GM23338 (cell line): ENCODE results near the gene SMIM41. TPM values are rescaled to one million over a fixed set of nuclear protein-coding genes. Genes with fewer than 3 reads are reported as not detected.

Source experiments
- ATAC-seq: fragments of 200-7000 bp; cut with Tn5 transposase; 3 replicates; pipeline ENCODE4 v1.9.1; 2020
- DNase-seq: peaks from one replicate; pipeline ENCODE4 v3.0.0-alpha.2; 2015; ENCODE audit warnings: low spot score
- H2AFZ ChIP-seq: fragments of 200-600 bp; sonication (generic); 2 replicates; pipeline ENCODE4 v1.8.0; 2016; ENCODE audit warnings: antibody characterized with exemption, mild to moderate bottlenecking, moderate library complexity
- H3F3A ChIP-seq: fragments of 200-600 bp; sonication (generic); replicated peaks from 2 replicates; pipeline ENCODE4 v1.8.0; 2017; ENCODE audit warnings: antibody characterized with exemption, mixed run types, low read depth
- H3K27ac ChIP-seq: fragments of 200-600 bp; sonication (generic); 2 replicates; pipeline ENCODE4 v1.6.1; 2016; ENCODE audit warnings: low read depth
- H3K27me3 ChIP-seq: fragments of 200-600 bp; sonication (generic); 2 replicates; pipeline ENCODE4 v1.8.0; 2016; ENCODE audit warnings: mild to moderate bottlenecking, mixed run types, moderate library complexity; ENCODE audit not compliant: insufficient read depth
- H3K36me3 ChIP-seq: fragments of 200-600 bp; sonication (generic); 2 replicates; pipeline ENCODE4 v1.8.0; 2016; ENCODE audit warnings: mild to moderate bottlenecking; ENCODE audit not compliant: insufficient read depth
- H3K4me1 ChIP-seq: fragments of 200-600 bp; sonication (generic); 2 replicates; pipeline ENCODE4 v1.8.0; 2016; ENCODE audit warnings: mild to moderate bottlenecking, moderate library complexity; ENCODE audit not compliant: insufficient read depth
- H3K4me2 ChIP-seq: fragments of 200-600 bp; sonication (generic); 2 replicates; pipeline ENCODE4 v1.7.1; 2017; ENCODE audit warnings: mixed run types
- H3K4me3 ChIP-seq: fragments of 200-600 bp; sonication (generic); 2 replicates; pipeline ENCODE4 v1.6.1; 2016; ENCODE audit warnings: mixed run types
- H3K79me2 ChIP-seq: fragments of 200-600 bp; sonication (generic); replicated peaks from 2 replicates; pipeline ENCODE4 v1.8.0; 2017; ENCODE audit warnings: mild to moderate bottlenecking; ENCODE audit not compliant: insufficient read depth
- H3K9me2 ChIP-seq: fragments of 200-600 bp; sonication (generic); 2 replicates; pipeline ENCODE4 v1.8.0; 2017; ENCODE audit not compliant: insufficient read depth
- H4K20me1 ChIP-seq: fragments of 200-600 bp; sonication (generic); replicated peaks from 2 replicates; pipeline ENCODE4 v1.8.0; 2017; ENCODE audit warnings: mild to moderate bottlenecking; ENCODE audit not compliant: insufficient read depth
- H3K27ac Mint-ChIP-seq: 2 replicates; pipeline ENCODE4 v1.8.0; 2020; ENCODE audit warnings: inconsistent platforms, mild to moderate bottlenecking, moderate library complexity, mixed read lengths
- H3K27me3 Mint-ChIP-seq: 3 replicates; pipeline ENCODE4 v1.8.0; 2022; ENCODE audit warnings: low read depth, mild to moderate bottlenecking, moderate library complexity, mixed read lengths, inconsistent platforms; ENCODE audit not compliant: insufficient read depth, poor library complexity
- H3K36me3 Mint-ChIP-seq: 3 replicates; pipeline ENCODE4 v1.8.0; 2021; ENCODE audit warnings: low read depth, mild to moderate bottlenecking, inconsistent platforms, moderate library complexity, mixed read lengths
- H3K4me1 Mint-ChIP-seq: 3 replicates; pipeline ENCODE4 v1.8.0; 2020; ENCODE audit warnings: mild to moderate bottlenecking, inconsistent platforms, mixed read lengths
- H3K4me3 Mint-ChIP-seq: 3 replicates; pipeline ENCODE4 v1.8.0; 2021; ENCODE audit warnings: moderate library complexity, mild to moderate bottlenecking, inconsistent platforms, mixed read lengths
- H3K9me3 Mint-ChIP-seq: 3 replicates; pipeline ENCODE4 v1.8.0; 2020; ENCODE audit warnings: moderate library complexity, mild to moderate bottlenecking, inconsistent platforms, mixed read lengths
- EZH2 ChIP-seq: fragments of 200-600 bp; sonication (generic); IDR thresholded peaks from one replicate; pipeline ENCODE4 v1.8.0; 2017; ENCODE audit warnings: antibody characterized with exemption, mild to moderate bottlenecking, low read depth; ENCODE audit not compliant: unreplicated experiment
- JUNB ChIP-seq: IDR thresholded peaks from one replicate; pipeline ENCODE4 v1.6.1; 2016; ENCODE audit warnings: antibody characterized with exemption; ENCODE audit not compliant: unreplicated experiment
- POLR2AphosphoS5 ChIP-seq: IDR thresholded peaks from 2 replicates; pipeline ENCODE4 v1.6.1; 2016; ENCODE audit warnings: antibody characterized with exemption, low read depth
- ZNF114 ChIP-seq: fragments of 250-450 bp; sonication (Bioruptor Pico); IDR thresholded peaks from 2 replicates; pipeline ENCODE4 v1.5.0; 2020; ENCODE audit warnings: mild to moderate bottlenecking, moderate library complexity
- ZNF331 ChIP-seq: fragments of 250-450 bp; sonication (Bioruptor Pico); IDR thresholded peaks from 2 replicates; pipeline ENCODE4 v1.5.0; 2020; ENCODE audit warnings: low read depth, mild to moderate bottlenecking, moderate library complexity
- polyA plus RNA-seq: library from polyadenylated mRNA; unstranded; fragments of >200 nt; fragmentation: Nextera tagmentation; extraction: Ambion mirVana; gene quantifications from 2 replicates; pipeline ENCODE4 v1.2.1, GENCODE V29; 2016
- total RNA-seq: library from RNA; depleted of rRNA; stranded (reverse); fragments of >200 nt; shearing (Covaris generic); gene quantifications from 2 replicates; pipeline ENCODE4 v1.2.3, GENCODE V29; 2014
- TF ChIP-seq, protein P1 (sequence below): fragments of 250-450 bp; sonication (Bioruptor Pico); IDR thresholded peaks from 2 replicates; pipeline ENCODE4 v1.5.0; 2020; ENCODE audit warnings: mild to moderate bottlenecking, moderate library complexity

The SMIM41 gene
- total and polyA plus RNA-seq, 2 experiments from 2014 or later, result 0.66 TPM

DNA sequence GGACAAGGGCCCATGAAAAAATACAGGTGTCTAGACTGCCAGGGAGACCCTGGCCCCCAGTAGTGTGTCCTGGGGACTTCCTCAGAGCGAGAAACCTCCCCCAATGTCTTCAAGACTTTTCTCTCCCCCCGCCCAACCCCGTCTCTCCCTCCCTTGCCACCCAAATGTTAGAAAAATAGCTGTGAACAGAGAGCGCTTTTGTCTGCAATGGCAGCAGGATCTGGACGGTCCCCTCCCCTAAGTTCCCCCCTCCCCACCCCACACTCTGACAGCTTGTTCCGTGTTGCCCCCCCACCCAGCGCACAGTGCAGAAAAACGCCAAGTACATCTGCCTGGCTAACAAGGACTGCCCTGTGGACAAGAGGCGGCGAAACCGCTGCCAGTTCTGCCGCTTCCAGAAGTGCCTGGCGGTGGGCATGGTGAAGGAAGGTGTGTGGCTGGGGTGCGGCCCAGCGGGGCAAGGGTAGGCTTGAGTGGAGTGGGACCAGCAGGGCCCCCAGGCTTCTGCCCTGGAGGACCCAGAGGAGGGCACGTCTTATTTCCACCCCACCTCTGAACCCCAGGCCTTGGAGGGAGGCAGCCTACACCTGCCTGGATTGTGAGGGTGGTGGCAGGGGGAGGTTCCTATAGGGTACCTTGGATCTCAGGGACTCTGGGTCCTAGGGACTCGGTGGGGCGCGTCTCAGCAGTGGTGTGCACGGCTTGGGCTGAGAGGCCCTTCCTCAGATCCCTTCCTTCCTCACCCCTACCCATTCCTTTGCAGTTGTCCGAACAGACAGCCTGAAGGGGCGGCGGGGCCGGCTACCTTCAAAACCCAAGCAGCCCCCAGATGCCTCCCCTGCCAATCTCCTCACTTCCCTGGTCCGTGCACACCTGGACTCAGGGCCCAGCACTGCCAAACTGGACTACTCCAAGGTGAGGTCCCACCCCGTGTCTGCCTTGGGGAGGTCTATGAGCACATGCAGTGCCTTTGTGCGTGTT is 23.5 kb upstream of the SMIM41 start:
- Mint-ChIP-seq H3K9me3 (no peaks in the 10 kb centered on the region), H3K27ac (no peak overlapping the region), H3K36me3 (peaks cover 10% of the 10 kb centered on the region; the same call in 2 of the 3 replicates), H3K4me1 (peaks cover 12% of the 10 kb centered on the region), H3K27me3 (peaks cover 18% of the 10 kb centered on the region), H3K4me3 (no peak overlapping the region)
- Histone ChIP-seq H2AFZ (no peak overlapping the region), H3K36me3 (no peaks in the 10 kb centered on the region), H3K4me3 (no peak overlapping the region), H3K4me2 (no peak overlapping the region), H3K27ac (no peak overlapping the region), H3K4me1 (peaks cover 9% of the 10 kb centered on the region), H3K27me3 (peaks cover 17% of the 10 kb centered on the region), H3F3A (no peaks in the 10 kb centered on the region), H3K9me2 (no peaks in the 10 kb centered on the region), H3K79me2 (no peaks in the 10 kb centered on the region), H4K20me1 (peaks cover 17% of the 10 kb centered on the region)
- ATAC-seq, result no peak
- TF ChIP-seq EZH2, result no peak
- no peak for TF ChIP-seq ZNF114 (CRISPR knock-in tag)
- no peak for TF ChIP-seq POLR2AphosphoS5
- TF ChIP-seq JUNB, result no peak
- TF ChIP-seq, protein P1, sequence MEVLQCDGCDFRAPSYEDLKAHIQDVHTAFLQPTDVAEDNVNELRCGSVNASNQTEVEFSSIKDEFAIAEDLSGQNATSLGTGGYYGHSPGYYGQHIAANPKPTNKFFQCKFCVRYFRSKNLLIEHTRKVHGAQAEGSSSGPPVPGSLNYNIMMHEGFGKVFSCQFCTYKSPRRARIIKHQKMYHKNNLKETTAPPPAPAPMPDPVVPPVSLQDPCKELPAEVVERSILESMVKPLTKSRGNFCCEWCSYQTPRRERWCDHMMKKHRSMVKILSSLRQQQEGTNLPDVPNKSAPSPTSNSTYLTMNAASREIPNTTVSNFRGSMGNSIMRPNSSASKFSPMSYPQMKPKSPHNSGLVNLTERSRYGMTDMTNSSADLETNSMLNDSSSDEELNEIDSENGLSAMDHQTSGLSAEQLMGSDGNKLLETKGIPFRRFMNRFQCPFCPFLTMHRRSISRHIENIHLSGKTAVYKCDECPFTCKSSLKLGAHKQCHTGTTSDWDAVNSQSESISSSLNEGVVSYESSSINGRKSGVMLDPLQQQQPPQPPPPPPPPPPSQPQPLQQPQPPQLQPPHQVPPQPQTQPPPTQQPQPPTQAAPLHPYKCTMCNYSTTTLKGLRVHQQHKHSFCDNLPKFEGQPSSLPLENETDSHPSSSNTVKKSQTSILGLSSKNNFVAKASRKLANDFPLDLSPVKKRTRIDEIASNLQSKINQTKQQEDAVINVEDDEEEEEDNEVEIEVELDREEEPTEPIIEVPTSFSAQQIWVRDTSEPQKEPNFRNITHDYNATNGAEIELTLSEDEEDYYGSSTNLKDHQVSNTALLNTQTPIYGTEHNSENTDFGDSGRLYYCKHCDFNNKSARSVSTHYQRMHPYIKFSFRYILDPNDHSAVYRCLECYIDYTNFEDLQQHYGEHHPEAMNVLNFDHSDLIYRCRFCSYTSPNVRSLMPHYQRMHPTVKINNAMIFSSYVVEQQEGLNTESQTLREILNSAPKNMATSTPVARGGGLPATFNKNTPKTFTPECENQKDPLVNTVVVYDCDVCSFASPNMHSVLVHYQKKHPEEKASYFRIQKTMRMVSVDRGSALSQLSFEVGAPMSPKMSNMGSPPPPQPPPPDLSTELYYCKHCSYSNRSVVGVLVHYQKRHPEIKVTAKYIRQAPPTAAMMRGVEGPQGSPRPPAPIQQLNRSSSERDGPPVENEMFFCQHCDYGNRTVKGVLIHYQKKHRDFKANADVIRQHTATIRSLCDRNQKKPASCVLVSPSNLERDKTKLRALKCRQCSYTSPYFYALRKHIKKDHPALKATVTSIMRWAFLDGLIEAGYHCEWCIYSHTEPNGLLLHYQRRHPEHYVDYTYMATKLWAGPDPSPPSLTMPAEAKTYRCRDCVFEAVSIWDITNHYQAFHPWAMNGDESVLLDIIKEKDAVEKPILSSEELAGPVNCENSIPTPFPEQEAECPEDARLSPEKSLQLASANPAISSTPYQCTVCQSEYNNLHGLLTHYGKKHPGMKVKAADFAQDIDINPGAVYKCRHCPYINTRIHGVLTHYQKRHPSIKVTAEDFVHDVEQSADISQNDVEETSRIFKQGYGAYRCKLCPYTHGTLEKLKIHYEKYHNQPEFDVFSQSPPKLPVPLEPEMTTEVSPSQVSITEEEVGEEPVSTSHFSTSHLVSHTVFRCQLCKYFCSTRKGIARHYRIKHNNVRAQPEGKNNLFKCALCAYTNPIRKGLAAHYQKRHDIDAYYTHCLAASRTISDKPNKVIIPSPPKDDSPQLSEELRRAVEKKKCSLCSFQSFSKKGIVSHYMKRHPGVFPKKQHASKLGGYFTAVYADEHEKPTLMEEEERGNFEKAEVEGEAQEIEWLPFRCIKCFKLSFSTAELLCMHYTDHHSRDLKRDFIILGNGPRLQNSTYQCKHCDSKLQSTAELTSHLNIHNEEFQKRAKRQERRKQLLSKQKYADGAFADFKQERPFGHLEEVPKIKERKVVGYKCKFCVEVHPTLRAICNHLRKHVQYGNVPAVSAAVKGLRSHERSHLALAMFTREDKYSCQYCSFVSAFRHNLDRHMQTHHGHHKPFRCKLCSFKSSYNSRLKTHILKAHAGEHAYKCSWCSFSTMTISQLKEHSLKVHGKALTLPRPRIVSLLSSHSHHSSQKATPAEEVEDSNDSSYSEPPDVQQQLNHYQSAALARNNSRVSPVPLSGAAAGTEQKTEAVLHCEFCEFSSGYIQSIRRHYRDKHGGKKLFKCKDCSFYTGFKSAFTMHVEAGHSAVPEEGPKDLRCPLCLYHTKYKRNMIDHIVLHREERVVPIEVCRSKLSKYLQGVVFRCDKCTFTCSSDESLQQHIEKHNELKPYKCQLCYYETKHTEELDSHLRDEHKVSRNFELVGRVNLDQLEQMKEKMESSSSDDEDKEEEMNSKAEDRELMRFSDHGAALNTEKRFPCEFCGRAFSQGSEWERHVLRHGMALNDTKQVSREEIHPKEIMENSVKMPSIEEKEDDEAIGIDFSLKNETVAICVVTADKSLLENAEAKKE (CRISPR knock-in tag), result no peak
- no peak for TF ChIP-seq ZNF331 (CRISPR knock-in tag)
- DNase-seq, result no peak
